Endothelial cell of umbilical vein (primary cell): ENCODE results near the gene RASGEF1C.

Source experiments
- CTCF ChIP-seq, 2 donors: IDR thresholded peaks; 1 replicate in 1 of 2; 2 replicates in 1 of 2; pipeline ENCODE4 v1.5.1; 2011; ENCODE audit warnings: low read length in 2 of 2, mild to moderate bottlenecking in 2 of 2, moderate library complexity in 2 of 2, control low read depth in 1 of 2, inconsistent platforms in 1 of 2, low read depth in 1 of 2; ENCODE audit not compliant: insufficient read depth in 1 of 2; ENCODE audit errors: extremely low read depth in 1 of 2
- EZH2 ChIP-seq: IDR thresholded peaks from 2 replicates; pipeline ENCODE4 v1.6.1; 2012; ENCODE audit warnings: borderline replicate concordance, low read depth, mild to moderate bottlenecking, moderate library complexity, low read length, inconsistent platforms; ENCODE audit not compliant: severe bottlenecking
- FOS ChIP-seq: IDR thresholded peaks from 2 replicates; pipeline ENCODE4 v1.6.1; 2011; ENCODE audit warnings: mild to moderate bottlenecking, low read length, moderate library complexity, borderline replicate concordance; ENCODE audit not compliant: insufficient read depth
- GATA2 ChIP-seq: IDR thresholded peaks from 2 replicates; pipeline ENCODE4 v1.7.0; 2011; ENCODE audit warnings: low read depth, mild to moderate bottlenecking, moderate library complexity, mixed read lengths, low read length; ENCODE audit not compliant: insufficient read length, insufficient read depth
- JUN ChIP-seq: IDR thresholded peaks from 2 replicates; pipeline ENCODE4 v1.6.1; 2011; ENCODE audit warnings: borderline replicate concordance, low read depth; ENCODE audit not compliant: insufficient read length, insufficient read depth
- MAX ChIP-seq: IDR thresholded peaks from 2 replicates; pipeline ENCODE4 v1.6.1; 2011; ENCODE audit not compliant: insufficient read depth, insufficient read length
- MYC ChIP-seq: IDR thresholded peaks from one replicate; pipeline ENCODE4 v1.6.1; 2011; ENCODE audit warnings: mild to moderate bottlenecking, low read depth, low read length
- POLR2A ChIP-seq: IDR thresholded peaks from 2 replicates; pipeline ENCODE4 v1.6.1; 2012; ENCODE audit warnings: low read depth, mild to moderate bottlenecking, control low read depth, low read length
- POLR2AphosphoS5 ChIP-seq: IDR thresholded peaks from 2 replicates; pipeline ENCODE4 v1.6.1; 2012; ENCODE audit warnings: low read depth, mild to moderate bottlenecking, control low read depth, low read length, moderate library complexity; ENCODE audit not compliant: insufficient read depth

GRCh38 chr5:180233729-180234128 is 24.7 kb upstream of the RASGEF1C start:
- TF ChIP-seq CTCF (IDR thresholded peaks at IDR 0.05; ENCODE audit: extremely low read depth in 1 of 2, insufficient read depth in 1 of 2, low read depth in 1 of 2, low read length in 2 of 2) (no peak), MYC (no peak), FOS (no peak), EZH2 (no peak), JUN (no peak), POLR2A (no peak), POLR2AphosphoS5 (no peak), MAX (no peak), GATA2 (no peak)
